Measurements from ENCODE around the gene ATP2B2. TPM values are rescaled to one million over a fixed set of nuclear protein-coding genes. Genes with fewer than 3 reads are reported as not detected.

Gene ATP2B2
- total RNA-seq, 1 experiment from 2014 or later = not detected

GRCh38 chr3:10444110-10444429 is 61.3 kb downstream of the ATP2B2 start:
- ATAC-seq (no peak), DNase-seq (ENCODE audit: low read depth, low spot score) (no peak)
- H3K9ac ChIP-seq (ENCODE audit: low read length) = no peak overlapping the region
- H3K4me1 ChIP-seq (ENCODE audit: control insufficient read depth in 1 of 2, insufficient read depth in 2 of 2, low read length in 2 of 2) = peaks cover 0 to 5% of the 10 kb centered on the region in 2 experiments; a peak in 1 of 4 replicates
- ChIA-PET POLR2A (no interaction called here), CTCF (no interaction called here), RAD21 (ENCODE audit: low non-redundant PET in 1 of 2, low total read pairs in 2 of 2, uncharacterized antibody in 2 of 2, unreplicated experiment in 2 of 2) (no interaction called here)
- no peak overlapping the region for H3K4me3 ChIP-seq (replicated peaks in 1 of 2; ENCODE audit: low read depth in 1 of 2, low read length in 2 of 2)
- H3K36me3 ChIP-seq (ENCODE audit: control insufficient read depth in 1 of 2, insufficient read depth in 2 of 2, low read length in 2 of 2) = no peaks in the 10 kb centered on the region
- H3K79me2 ChIP-seq (ENCODE audit: insufficient read depth, low read length) = no peaks in the 10 kb centered on the region
- H2AFZ ChIP-seq (ENCODE audit: low read depth, low read length, poor library complexity, severe bottlenecking) = no peak overlapping the region
- peaks cover 17% of the 10 kb centered on the region; the same call in 1 of the 2 replicates for H3K27me3 ChIP-seq (ENCODE audit: insufficient read depth, low read length)
- no peaks in the 10 kb centered on the region for H3K9me3 ChIP-seq (ENCODE audit: control insufficient read depth in 1 of 2, insufficient read depth in 1 of 2, low read depth in 1 of 2, low read length in 2 of 2)
- no peak overlapping the region for H3K27ac ChIP-seq (ENCODE audit: low read depth, low read length)
- TF ChIP-seq YY1 (IDR thresholded peaks at IDR 0.05; ENCODE audit: extremely low read depth, insufficient replicate concordance, low read depth, low read length) (no peak), EZH2phosphoT487 (IDR thresholded peaks at IDR 0.05; ENCODE audit: borderline replicate concordance) (no peak), REST (IDR thresholded peaks at IDR 0.05; ENCODE audit: low read depth) (no peak), CBX3 (IDR thresholded peaks at IDR 0.05; ENCODE audit: low read depth) (no peak)
- H3K9me2 ChIP-seq (ENCODE audit: insufficient read depth) = no peaks in the 10 kb centered on the region
- no peak overlapping the region for H3K4me2 ChIP-seq (ENCODE audit: low read length)
- no peaks in the 10 kb centered on the region for H4K20me1 ChIP-seq (ENCODE audit: insufficient read depth)
- BruUV-seq (replicated peaks) = no TSS peak
- intact Hi-C loops (cut with micrococcal nuclease) = no loop called here

Data from HCT116 (cell line).